H1 (cell line): ENCODE measurements around the gene NAA40. TPM values are rescaled to one million over a fixed set of nuclear protein-coding genes. Genes with fewer than 3 reads are reported as not detected.

Source experiments
- CTCF ChIA-PET: fragments of 300-600 bp; sonication (Branson Sonifier 250); formaldehyde crosslinking; loops from one replicate; lab custom pipeline; 2021; ENCODE audit not compliant: partially characterized antibody; lab: Charles Lee
- POLR2A ChIA-PET: fragments of 300-600 bp; sonication (Branson Sonifier 250); formaldehyde crosslinking; loops from one replicate; lab custom pipeline; 2021; ENCODE audit warnings: inconsistent platforms; ENCODE audit not compliant: partially characterized antibody; lab: Charles Lee
- DNase-seq, 2 experiments: peaks; one replicate each; pipeline versions ENCODE4 v3.0.0 to v3.0.0-alpha.2; 2010 to 2022; ENCODE audit warnings: low spot score in 2 of 2, low read depth in 1 of 2, mixed read lengths in 1 of 2
- FAIRE-seq: peaks from 2 replicates; lab custom pipeline; 2011; peaks lifted over from hg19 to GRCh38; lab: Jason Lieb, UNC
- H2AFZ ChIP-seq: 2 replicates; pipeline ENCODE4 v1.8.1; 2012; ENCODE audit warnings: low read length, inconsistent platforms
- H2AK5ac ChIP-seq: 2 replicates; pipeline ENCODE4 v1.6.1; 2013; ENCODE audit warnings: low read depth, low read length
- H2BK120ac ChIP-seq: replicated peaks from 2 replicates; pipeline ENCODE3; 2013; ENCODE audit warnings: low read depth, low read length, inconsistent platforms
- H2BK12ac ChIP-seq: 2 replicates; pipeline ENCODE4 v1.6.1; 2013; ENCODE audit warnings: low read depth, low read length
- H2BK15ac ChIP-seq: 2 replicates; pipeline ENCODE4 v1.6.1; 2013; ENCODE audit warnings: low read length
- H2BK20ac ChIP-seq: 2 replicates; pipeline ENCODE4 v1.6.1; 2013; ENCODE audit warnings: low read length
- H2BK5ac ChIP-seq: 2 replicates; pipeline ENCODE4 v1.6.1; 2013; ENCODE audit warnings: low read depth, low read length
- H3K14ac ChIP-seq: 2 replicates; pipeline ENCODE4 v1.6.1; 2013; ENCODE audit warnings: inconsistent platforms; ENCODE audit not compliant: insufficient read length
- H3K18ac ChIP-seq: 2 replicates; pipeline ENCODE4 v1.6.1; 2013; ENCODE audit warnings: low read length; ENCODE audit errors: extremely low read depth
- H3K23ac ChIP-seq: 2 replicates; pipeline ENCODE4 v1.6.1; 2013; ENCODE audit warnings: inconsistent platforms; ENCODE audit not compliant: insufficient read length
- H3K23me2 ChIP-seq: 2 replicates; pipeline ENCODE4 v1.6.1; 2013; ENCODE audit warnings: low read depth, low read length
- H3K27ac ChIP-seq: 2 replicates; pipeline ENCODE4 v1.6.1; 2011; ENCODE audit warnings: low read depth, low read length, inconsistent platforms
- H3K27me3 ChIP-seq, 4 experiments: replicated peaks in 1 of 4; 1 replicate in 1 of 4; 2 replicates in 3 of 4; pipeline versions ENCODE4 v1.6.1 to v1.8.1; 2011 to 2013; ENCODE audit warnings: low read length in 3 of 4, mild to moderate bottlenecking in 3 of 4, inconsistent platforms in 2 of 4, mixed read lengths in 2 of 4, moderate library complexity in 1 of 4; ENCODE audit not compliant: control insufficient read depth in 3 of 4, insufficient read depth in 3 of 4; ENCODE audit errors: extremely low read depth in 1 of 4
- H3K36me3 ChIP-seq, 4 experiments: 2 replicates each; pipeline versions ENCODE4 v1.6.1 to v1.8.1; 2011 to 2013; ENCODE audit warnings: mild to moderate bottlenecking in 4 of 4, low read length in 3 of 4, moderate library complexity in 2 of 4, control low read depth in 1 of 4, inconsistent platforms in 1 of 4; ENCODE audit not compliant: insufficient read depth in 4 of 4, control insufficient read depth in 2 of 4
- H3K4ac ChIP-seq: replicated peaks from 2 replicates; pipeline ENCODE3; 2013; ENCODE audit warnings: low read length, low read depth, mixed read lengths, inconsistent platforms; ENCODE audit not compliant: insufficient read length
- H3K4me1 ChIP-seq, 4 experiments: replicated peaks in 1 of 4; 1 replicate in 1 of 4; 2 replicates in 3 of 4; pipeline versions ENCODE4 v1.6.1 to v1.8.1; 2011 to 2013; ENCODE audit warnings: low read length in 3 of 4, inconsistent platforms in 2 of 4, mixed read lengths in 1 of 4; ENCODE audit not compliant: insufficient read depth in 4 of 4, control insufficient read depth in 3 of 4
- H3K4me2 ChIP-seq, 2 experiments: 2 replicates each; pipeline versions ENCODE4 v1.6.1 to v1.8.1; 2011 to 2013; ENCODE audit warnings: low read depth in 2 of 2, low read length in 2 of 2, control low read depth in 1 of 2, inconsistent platforms in 1 of 2, mild to moderate bottlenecking in 1 of 2; ENCODE audit not compliant: insufficient read depth in 1 of 2
- H3K4me3 ChIP-seq, 4 experiments: fragments of 200-600, 300-600 bp in 1 of 4; sonication (generic), shearing (Covaris generic), sonication (Bioruptor Twin) in 1 of 4; 2 replicates each; pipeline versions ENCODE4 v1.5.1 to v1.8.1; 2011 to 2016; ENCODE audit warnings: low read length in 4 of 4, low read depth in 3 of 4, control low read depth in 2 of 4, inconsistent platforms in 2 of 4, mild to moderate bottlenecking in 2 of 4, mixed read lengths in 1 of 4, moderate library complexity in 1 of 4; ENCODE audit not compliant: insufficient read depth in 2 of 4; ENCODE audit errors: extremely low read depth in 1 of 4
- H3K56ac ChIP-seq: replicated peaks from 2 replicates; pipeline ENCODE3; 2013; ENCODE audit warnings: low read depth, mild to moderate bottlenecking, mixed read lengths, low read length, inconsistent platforms; ENCODE audit not compliant: insufficient read length
- H3K79me1 ChIP-seq: 2 replicates; pipeline ENCODE4 v1.6.1; 2013; ENCODE audit warnings: low read depth, low read length, control low read depth
- H3K79me2 ChIP-seq, 2 experiments: 2 replicates each; pipeline versions ENCODE4 v1.6.1 to v1.8.1; 2012 to 2013; ENCODE audit warnings: low read length in 2 of 2, mild to moderate bottlenecking in 2 of 2, inconsistent platforms in 1 of 2; ENCODE audit not compliant: insufficient read depth in 2 of 2, control insufficient read depth in 1 of 2
- H3K9ac ChIP-seq, 4 experiments: replicated peaks in 1 of 4; 1 replicate in 1 of 4; 2 replicates in 3 of 4; pipeline versions ENCODE4 v1.6.1 to v1.8.1; 2011 to 2013; ENCODE audit warnings: low read depth in 3 of 4, low read length in 3 of 4, control low read depth in 2 of 4, mild to moderate bottlenecking in 2 of 4, moderate library complexity in 2 of 4, inconsistent platforms in 1 of 4; ENCODE audit errors: extremely low read depth in 1 of 4
- H3K9me3 ChIP-seq, 2 experiments: 2 replicates each; pipeline versions ENCODE4 v1.6.1 to v1.8.1; 2012 to 2013; ENCODE audit warnings: mild to moderate bottlenecking in 2 of 2, moderate library complexity in 2 of 2, control low read depth in 1 of 2, inconsistent platforms in 1 of 2, low read depth in 1 of 2, low read length in 1 of 2, mixed read lengths in 1 of 2; ENCODE audit not compliant: insufficient read depth in 2 of 2
- H4K20me1 ChIP-seq, 2 experiments: replicated peaks in 1 of 2; 2 replicates each; pipeline versions ENCODE3 to v1.8.1; 2011 to 2013; ENCODE audit warnings: inconsistent platforms in 2 of 2, low read length in 2 of 2, mild to moderate bottlenecking in 1 of 2; ENCODE audit not compliant: insufficient read depth in 2 of 2, control insufficient read depth in 1 of 2
- H4K5ac ChIP-seq: 2 replicates; pipeline ENCODE4 v1.6.1; 2013; ENCODE audit warnings: low read length, low read depth, mixed read lengths, inconsistent platforms; ENCODE audit not compliant: insufficient read length
- H4K8ac ChIP-seq: 2 replicates; pipeline ENCODE4 v1.8.0; 2013; ENCODE audit warnings: mild to moderate bottlenecking, moderate library complexity, low read length, inconsistent platforms; ENCODE audit not compliant: insufficient read depth; ENCODE audit errors: extremely low read depth
- H4K91ac ChIP-seq: replicated peaks from 2 replicates; pipeline ENCODE3; 2013; ENCODE audit warnings: low read length, mixed read lengths, inconsistent platforms; ENCODE audit not compliant: insufficient read length
- ATF3 ChIP-seq: IDR thresholded peaks from 2 replicates; pipeline ENCODE4 v1.6.1; 2011; ENCODE audit warnings: low read depth, mild to moderate bottlenecking, low read length; ENCODE audit not compliant: insufficient read depth
- BRCA1 ChIP-seq: IDR thresholded peaks from 2 replicates; pipeline ENCODE4 v1.6.1; 2012; ENCODE audit warnings: low read depth, low read length, improper control_type of control experiment
- CREB1 ChIP-seq: IDR thresholded peaks from 2 replicates; pipeline ENCODE4 v1.6.1; 2012; ENCODE audit warnings: inconsistent platforms
- CTBP2 ChIP-seq: IDR thresholded peaks from 2 replicates; pipeline ENCODE4 v1.7.0; 2011; ENCODE audit warnings: borderline replicate concordance, mild to moderate bottlenecking, moderate library complexity, mixed read lengths, low read length; ENCODE audit not compliant: insufficient read depth, insufficient read length
- JUN ChIP-seq: IDR thresholded peaks from 2 replicates; pipeline ENCODE4 v1.6.1; 2011; ENCODE audit warnings: low read depth, mild to moderate bottlenecking, improper control_type of control experiment, low read length
- NRF1 ChIP-seq: IDR thresholded peaks from 2 replicates; pipeline ENCODE4 v1.6.1; 2011; ENCODE audit warnings: mild to moderate bottlenecking, low read depth, low read length, improper control_type of control experiment
- RXRA ChIP-seq: IDR thresholded peaks from 2 replicates; pipeline ENCODE4 v1.6.1; 2011; ENCODE audit warnings: low read depth, mild to moderate bottlenecking, low read length, moderate library complexity; ENCODE audit not compliant: insufficient read depth
- SIN3A ChIP-seq, 2 experiments: IDR thresholded peaks in 1 of 2; conservative IDR thresholded peaks in 1 of 2; 2 replicates each; pipeline ENCODE4 v1.6.1; 2011 to 2012; ENCODE audit warnings: low read length in 2 of 2, improper control_type of control experiment in 1 of 2, low read depth in 1 of 2, mild to moderate bottlenecking in 1 of 2
- TCF12 ChIP-seq: IDR thresholded peaks from 2 replicates; pipeline ENCODE4 v1.6.1; 2011; ENCODE audit warnings: low read depth, mild to moderate bottlenecking, low read length
- TEAD4 ChIP-seq: IDR thresholded peaks from 2 replicates; pipeline ENCODE4 v1.6.1; 2012; ENCODE audit warnings: low read depth, low read length, inconsistent platforms, mixed read lengths
- USF2 ChIP-seq: IDR thresholded peaks from 2 replicates; pipeline ENCODE4 v1.6.1; 2011; ENCODE audit warnings: low read length, improper control_type of control experiment
- ZNF274 ChIP-seq: IDR thresholded peaks from 2 replicates; pipeline ENCODE4 v1.7.0; 2012; ENCODE audit warnings: low read length, borderline replicate concordance; ENCODE audit errors: extremely low read depth
- WGBS, 2 experiments: shearing (Covaris generic) in 1 of 2; methylation state at CpG; one replicate each; pipeline versions ENCODE4 v1.1.6 to v1.1.7; 2013 to 2015; ENCODE audit warnings: low lambda C conversion rate in 2 of 2, mixed read lengths in 2 of 2, inconsistent platforms in 1 of 2, low coverage in 1 of 2, missing lambda C conversion rate in 1 of 2; ENCODE audit not compliant: insufficient replicate concordance in 2 of 2, insufficient coverage in 1 of 2, insufficient read length in 1 of 2; ENCODE audit errors: extremely low coverage in 1 of 2, missing lambda C conversion rate in 1 of 2; 5-methylcytosine and 5-hydroxymethylcytosine counted together
- polyA plus RNA-seq, 7 experiments: library from polyadenylated mRNA; depleted of rRNA in 3 of 7; stranded (reverse) in 5 of 7; unstranded in 2 of 7; fragments of >200 nt in 5 of 7; fragments of 200-250 nt in 2 of 7; gene quantifications; 1 replicate in 5 of 7; 2 replicates in 1 of 7; 4 replicates in 1 of 7; pipeline versions ENCODE4 v1.2.1 to v1.2.3, GENCODE V29; 2011 to 2013; ENCODE audit warnings: missing spikeins in 2 of 7, mixed read lengths in 2 of 7
- total RNA-seq: library from RNA; stranded (reverse); fragmentation: NEBNext Ultra II Directional; extraction: Animal tissue kit (Norgen Biotek cat#: 25700); gene quantifications from 2 replicates; pipeline ENCODE4 v1.2.1, GENCODE V29; 2021

Gene NAA40
- total and polyA plus RNA-seq, 2 of the 8 experiments (the other 6 are each of a cell fraction or from before 2014, with no cell fraction given): 20.0 to 31.1 TPM

GRCh38 chr11:63903884-63904283, 34.9 kb upstream of the NAA40 start:
- FAIRE-seq (no peak), DNase-seq (no peak)
- POLR2A ChIA-PET: interaction anchor here (3.5 kb wide), 1 partner anchor 15 kb away, joined by 14 read pairs; the partner anchor contains the start of gene RCOR2
- no peaks in the 10 kb centered on the region for H3K79me2 ChIP-seq
- CTCF ChIA-PET: interaction anchor here (0.9 to 11.1 kb wide), 9 partner anchors 13 to 136 kb away, joined by 3 to 163 read pairs (median 4); partner anchors contain the start of gene MARK2
- H3K23ac ChIP-seq: no peak overlapping the region
- H3K9ac ChIP-seq: no peak overlapping the region
- no peak overlapping the region for H2BK15ac ChIP-seq
- H3K27ac ChIP-seq: no peak overlapping the region
- H3K4me2 ChIP-seq: no peak overlapping the region
- no peak overlapping the region for H3K18ac ChIP-seq
- H4K5ac ChIP-seq: no peak overlapping the region
- H2BK5ac ChIP-seq: no peak overlapping the region
- peaks cover 0 to 31% (median 25%) of the 10 kb centered on the region in 4 experiments; a peak in 6 of 7 replicates for H3K4me1 ChIP-seq
- no peak overlapping the region for H4K8ac ChIP-seq
- no peak overlapping the region for H3K4me3 ChIP-seq
- H3K23me2 ChIP-seq: no peaks in the 10 kb centered on the region; the same call in 1 of the 2 replicates
- no peak overlapping the region for H2AFZ ChIP-seq
- no peak overlapping the region for H3K4ac ChIP-seq
- H3K14ac ChIP-seq: no peak overlapping the region
- WGBS, 2 experiments: 94% methylated on average over 14 of the region's 14 CpGs; no CpG with 5 or more reads in 1 of the 2 experiments
- peaks cover 5 to 11% of the 10 kb centered on the region in 2 experiments for H4K20me1 ChIP-seq
- H3K79me1 ChIP-seq: peaks cover 11% of the 10 kb centered on the region
- no peak overlapping the region for H4K91ac ChIP-seq
- no peaks in the 10 kb centered on the region for H3K9me3 ChIP-seq
- no peak overlapping the region for H2BK120ac ChIP-seq
- H3K36me3 ChIP-seq: peaks cover 29 to 57% (median 44%) of the 10 kb centered on the region in 4 experiments
- no peak overlapping the region for H2AK5ac ChIP-seq
- no peak overlapping the region for H2BK12ac ChIP-seq
- H2BK20ac ChIP-seq: no peak overlapping the region
- H3K27me3 ChIP-seq: no peaks in the 10 kb centered on the region
- no peak overlapping the region for H3K56ac ChIP-seq
- no peak for TF ChIP-seq ATF3
- TF ChIP-seq ZNF274: no peak
- TF ChIP-seq TEAD4: no peak
- TF ChIP-seq SIN3A (conservative IDR thresholded peaks at IDR 0.05 in 1 of 2, IDR thresholded peaks at IDR 0.05 in 1 of 2; ENCODE audit: low read depth in 1 of 2, low read length in 2 of 2): no peak
- TF ChIP-seq USF2: no peak
- TF ChIP-seq TCF12: no peak
- TF ChIP-seq CTBP2: no peak
- no peak for TF ChIP-seq JUN
- TF ChIP-seq RXRA: no peak
- TF ChIP-seq BRCA1: no peak
- no peak for TF ChIP-seq CREB1
- no peak for TF ChIP-seq NRF1
